DOHH2 (cell line): ENCODE data around the gene ELK4.

ENCODE experiments used
- H3F3A ChIP-seq: fragments of 200-600 bp; sonication (generic), shearing (Covaris generic); 2 replicates; pipeline ENCODE4 v1.6.0; 2016; ENCODE audit warnings: antibody characterized with exemption, mild to moderate bottlenecking; ENCODE audit not compliant: control insufficient read depth, insufficient read depth
- H3K27ac ChIP-seq: fragments of 200-600 bp; sonication (generic); 2 replicates; pipeline ENCODE4 v1.5.1; 2014; ENCODE audit warnings: low read depth, mild to moderate bottlenecking, low read length, moderate library complexity
- H3K27me3 ChIP-seq: fragments of 200-600 bp; sonication (generic); 2 replicates; pipeline ENCODE4 v1.6.1; 2014; ENCODE audit warnings: mild to moderate bottlenecking, low read length, mixed read lengths; ENCODE audit not compliant: control insufficient read depth
- H3K36me3 ChIP-seq: fragments of 200-600 bp; sonication (generic); 2 replicates; pipeline ENCODE4 v1.6.1; 2014; ENCODE audit warnings: mild to moderate bottlenecking, low read length, moderate library complexity, mixed read lengths; ENCODE audit not compliant: control insufficient read depth
- H3K4me1 ChIP-seq: fragments of 200-600 bp; sonication (generic); 2 replicates; pipeline ENCODE4 v1.6.1; 2014; ENCODE audit warnings: mild to moderate bottlenecking, low read length, mixed read lengths; ENCODE audit not compliant: control insufficient read depth
- H3K4me2 ChIP-seq: fragments of 200-600 bp; sonication (generic); 2 replicates; pipeline ENCODE4 v1.6.0; 2014; ENCODE audit warnings: mild to moderate bottlenecking, low read length, moderate library complexity
- H3K4me3 ChIP-seq: fragments of 200-600 bp; sonication (generic); 2 replicates; pipeline ENCODE4 v1.5.1; 2014; ENCODE audit warnings: mild to moderate bottlenecking, low read length, mixed read lengths
- H3K79me2 ChIP-seq: fragments of 200-600 bp; sonication (generic); 2 replicates; pipeline ENCODE4 v1.6.1; 2014; ENCODE audit warnings: mild to moderate bottlenecking, low read length, mixed read lengths; ENCODE audit not compliant: control insufficient read depth
- H3K9me2 ChIP-seq: fragments of 200-600 bp; sonication (generic); replicated peaks from 2 replicates; pipeline ENCODE4 v1.6.1; 2014; ENCODE audit warnings: mild to moderate bottlenecking, low read length, mixed read lengths; ENCODE audit not compliant: control insufficient read depth
- H3K9me3 ChIP-seq: fragments of 200-600 bp; sonication (generic); 2 replicates; pipeline ENCODE4 v1.6.1; 2014; ENCODE audit warnings: antibody characterized with exemption, low read length, mixed read lengths; ENCODE audit not compliant: control insufficient read depth, insufficient read depth
- H4K20me1 ChIP-seq: fragments of 200-600 bp; sonication (generic); 2 replicates; pipeline ENCODE4 v1.6.0; 2014; ENCODE audit warnings: low read depth, mild to moderate bottlenecking, antibody characterized with exemption, low read length, moderate library complexity; ENCODE audit not compliant: control insufficient read depth, insufficient read depth
- CTCF ChIP-seq: fragments of 200-600 bp; sonication (generic); IDR thresholded peaks from one replicate; pipeline ENCODE4 v1.5.1; 2014; ENCODE audit warnings: antibody characterized with exemption, mild to moderate bottlenecking, low read depth, low read length; ENCODE audit not compliant: poor library complexity, severe bottlenecking
- EZH2phosphoT487 ChIP-seq: fragments of 200-600 bp; sonication (generic); IDR thresholded peaks from 2 replicates; pipeline ENCODE4 v1.6.1; 2017; ENCODE audit warnings: borderline replicate concordance, mild to moderate bottlenecking, antibody characterized with exemption, low read length, moderate library complexity, mixed read lengths

The ELK4 gene

GRCh38 chr1:205588636-205589035, 43.2 kb downstream of the ELK4 start:
- H3K27me3 ChIP-seq, result no peaks in the 10 kb centered on the region
- no peaks in the 10 kb centered on the region for H3K9me2 ChIP-seq
- peaks cover 11% of the 10 kb centered on the region for H3F3A ChIP-seq
- H3K27ac ChIP-seq, result no peak overlapping the region
- H3K4me3 ChIP-seq, result no peak overlapping the region
- H3K36me3 ChIP-seq, result no peaks in the 10 kb centered on the region
- H3K4me1 ChIP-seq, result peaks cover 27% of the 10 kb centered on the region
- H3K79me2 ChIP-seq, result peaks cover 4% of the 10 kb centered on the region
- TF ChIP-seq EZH2phosphoT487, result no peak
- TF ChIP-seq CTCF, result peak; percentile 73
- H3K4me2 ChIP-seq, result no peak overlapping the region
- H3K9me3 ChIP-seq, result no peaks in the 10 kb centered on the region
- no peaks in the 10 kb centered on the region for H4K20me1 ChIP-seq

GRCh38 chr1:205587581-205587980, 44.2 kb downstream of the ELK4 start:
- Histone ChIP-seq H3K79me2 (peaks cover 2% of the 10 kb centered on the region), H3K4me2 (no peak overlapping the region), H3K4me1 (peaks cover 22% of the 10 kb centered on the region)

DNA sequence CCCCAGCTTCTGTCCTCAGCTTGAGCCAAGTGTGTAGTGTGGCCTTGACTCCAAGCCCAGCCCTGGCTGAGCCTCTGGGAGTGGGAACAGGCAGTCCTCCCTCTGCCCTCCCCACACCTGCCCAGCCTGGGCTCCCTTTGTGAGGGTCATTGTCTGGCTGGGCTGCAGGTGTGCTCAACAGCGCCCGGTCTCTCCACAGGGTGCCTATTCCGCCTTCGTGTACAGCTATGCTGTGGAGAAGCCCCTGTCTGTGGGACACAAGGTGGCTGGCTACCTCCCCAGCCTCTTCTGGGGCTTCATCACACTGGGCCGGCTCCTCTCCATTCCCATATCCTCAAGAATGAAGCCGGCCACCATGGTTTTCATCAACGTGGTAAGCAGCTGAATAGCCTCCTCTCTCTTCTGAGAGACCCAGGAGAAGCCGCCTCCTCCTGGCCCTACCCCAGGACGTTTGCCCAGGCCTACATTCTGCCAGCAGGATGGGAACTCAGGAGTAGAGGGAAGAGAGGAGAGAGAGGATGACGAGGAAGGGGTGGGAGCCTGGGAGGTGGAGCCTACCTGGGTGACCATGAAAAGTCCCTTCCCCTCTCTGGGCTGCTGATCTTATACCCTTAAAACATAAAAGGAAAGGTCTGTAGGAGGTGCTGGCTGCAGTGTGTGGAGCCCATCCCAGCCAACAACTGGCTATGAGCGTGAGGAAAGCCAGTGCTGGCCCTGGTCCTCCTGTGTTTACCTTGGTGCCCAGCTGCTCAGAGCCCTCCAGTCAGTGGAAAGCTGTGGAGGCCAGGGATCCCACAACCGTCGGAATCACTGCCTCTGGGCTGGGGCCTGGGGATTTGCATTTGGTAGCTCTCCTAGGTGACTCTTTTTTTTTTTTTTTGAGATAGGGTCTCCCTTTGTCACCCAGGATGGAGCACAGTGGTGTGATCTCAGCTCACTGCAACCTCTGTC, 45.7 kb downstream of the ELK4 start:
- Histone ChIP-seq H3K4me1 (peaks cover 19% of the 10 kb centered on the region), H3K9me3 (no peaks in the 10 kb centered on the region), H3F3A (no peaks in the 10 kb centered on the region), H3K9me2 (no peaks in the 10 kb centered on the region), H3K27ac (no peak overlapping the region), H3K36me3 (no peaks in the 10 kb centered on the region), H4K20me1 (no peaks in the 10 kb centered on the region), H3K4me2 (no peak overlapping the region), H3K79me2 (no peaks in the 10 kb centered on the region), H3K4me3 (no peak overlapping the region), H3K27me3 (no peaks in the 10 kb centered on the region)
- TF ChIP-seq EZH2phosphoT487, result no peak
- TF ChIP-seq CTCF, result no peak

More at GRCh38 chr1:205587581-205587980, 44.2 kb downstream of the ELK4 start:
- TF ChIP-seq EZH2phosphoT487 (no peak), CTCF (no peak)
- peaks cover 2% of the 10 kb centered on the region for H3F3A ChIP-seq
- no peaks in the 10 kb centered on the region for H3K9me3 ChIP-seq
- no peak overlapping the region for H3K4me3 ChIP-seq
- H3K27ac ChIP-seq, result no peak overlapping the region
- H3K27me3 ChIP-seq, result no peaks in the 10 kb centered on the region
- H3K9me2 ChIP-seq, result no peaks in the 10 kb centered on the region
- no peaks in the 10 kb centered on the region for H3K36me3 ChIP-seq
- H4K20me1 ChIP-seq, result no peaks in the 10 kb centered on the region
